IPS-20b (cell line): ENCODE data around the gene ITPR2.
"Not testable (repeated sequence)": the region's sequence is repeated elsewhere in the genome, so short reads cannot be mapped to it uniquely, and the experiment has no call there.

ENCODE experiments used
- H3K27ac ChIP-seq: one replicate; pipeline ENCODE4 v1.5.1; 2013; ENCODE audit warnings: low read length
- H3K27me3 ChIP-seq: 2 replicates; pipeline ENCODE4 v1.6.1; 2013; ENCODE audit warnings: mild to moderate bottlenecking, low read length, inconsistent platforms; ENCODE audit not compliant: insufficient read depth
- H3K36me3 ChIP-seq: 2 replicates; pipeline ENCODE4 v1.6.1; 2013; ENCODE audit warnings: low read depth, mild to moderate bottlenecking, inconsistent platforms, low read length, moderate library complexity; ENCODE audit not compliant: insufficient read depth
- H3K4me1 ChIP-seq: 2 replicates; pipeline ENCODE4 v1.6.1; 2013; ENCODE audit warnings: mild to moderate bottlenecking, control low read depth, inconsistent platforms, low read length, moderate library complexity; ENCODE audit not compliant: insufficient read depth
- H3K4me3 ChIP-seq: 2 replicates; pipeline ENCODE4 v1.5.1; 2013; ENCODE audit warnings: mild to moderate bottlenecking, low read length, inconsistent platforms
- H3K9ac ChIP-seq: 2 replicates; pipeline ENCODE4 v1.6.1; 2013; ENCODE audit warnings: low read depth, mild to moderate bottlenecking, inconsistent platforms, low read length, moderate library complexity
- H3K9me3 ChIP-seq: 2 replicates; pipeline ENCODE4 v1.6.1; 2013; ENCODE audit warnings: mild to moderate bottlenecking, low read depth, low read length, inconsistent platforms; ENCODE audit not compliant: insufficient read depth

Gene ITPR2

DNA sequence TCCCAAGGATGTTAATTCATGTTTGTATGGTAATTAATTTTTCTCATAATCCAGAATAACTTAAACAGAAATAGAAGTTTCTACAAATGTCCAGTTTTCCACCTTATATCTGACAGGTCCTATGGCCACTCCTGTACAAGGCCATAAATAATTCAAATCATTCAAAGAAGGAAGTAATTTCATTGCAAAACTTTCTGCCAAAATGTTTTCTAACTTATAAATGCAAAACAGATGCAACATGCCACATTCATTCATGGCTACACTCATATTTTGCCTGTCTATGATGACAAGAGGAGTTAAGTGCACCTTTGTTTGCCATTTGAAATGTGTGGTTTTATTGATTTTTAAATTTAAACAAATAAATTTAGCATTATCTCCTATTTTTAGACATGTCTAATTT is 34.4 kb downstream of the ITPR2 start:
- Histone ChIP-seq H3K9me3 (no peaks in the 10 kb centered on the region), H3K4me1 (no peaks in the 10 kb centered on the region), H3K27me3 (no peaks in the 10 kb centered on the region), H3K36me3 (no peaks in the 10 kb centered on the region), H3K9ac (no peak overlapping the region), H3K27ac (no peak overlapping the region), H3K4me3 (no peak overlapping the region)

DNA sequence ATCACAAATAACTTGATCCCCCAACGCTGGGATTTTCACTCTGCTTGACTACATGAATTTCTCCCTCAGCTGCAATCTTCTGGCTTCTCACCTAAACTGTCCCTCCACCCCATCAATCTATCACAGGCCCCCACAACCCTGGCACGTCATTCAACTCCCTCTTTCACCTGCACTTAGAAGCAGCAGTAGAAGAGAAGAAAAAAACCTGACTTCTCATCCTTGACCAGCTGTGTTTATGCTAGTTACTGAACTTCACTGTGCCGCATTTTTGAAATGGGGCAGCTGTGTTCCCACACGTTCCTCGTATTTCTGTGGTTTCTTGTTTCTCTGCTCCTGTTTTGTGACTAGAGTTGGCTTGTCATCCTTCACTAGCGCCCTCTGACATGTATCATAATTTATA is 35.0 kb downstream of the ITPR2 start:
- no peaks in the 10 kb centered on the region for H3K36me3 ChIP-seq
- no peak overlapping the region for H3K4me3 ChIP-seq
- H3K27ac ChIP-seq = no peak overlapping the region
- no peaks in the 10 kb centered on the region for H3K4me1 ChIP-seq
- no peaks in the 10 kb centered on the region for H3K9me3 ChIP-seq
- no peak overlapping the region for H3K9ac ChIP-seq
- no peaks in the 10 kb centered on the region for H3K27me3 ChIP-seq

DNA sequence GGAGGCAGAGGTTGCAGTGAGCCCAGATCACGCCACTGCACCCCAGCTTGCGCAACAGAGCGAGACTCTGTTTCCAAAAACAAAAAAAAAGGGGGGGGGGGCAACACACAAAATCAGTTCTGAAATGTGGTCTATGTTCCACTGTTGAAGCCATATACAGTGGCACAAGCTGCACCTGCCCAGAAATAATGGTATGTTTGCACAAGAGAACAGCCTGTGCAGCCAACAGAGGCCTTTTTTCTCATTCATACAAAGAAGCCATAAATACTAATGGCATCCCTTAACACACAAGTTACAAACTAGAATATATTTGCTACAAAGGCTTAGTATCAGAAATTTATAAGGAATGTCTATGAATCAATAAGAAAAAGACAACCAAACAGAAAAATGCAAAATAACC is 37.1 kb downstream of the ITPR2 start:
- Histone ChIP-seq H3K27ac (no peak overlapping the region), H3K9me3 (no peaks in the 10 kb centered on the region), H3K27me3 (no peaks in the 10 kb centered on the region), H3K4me1 (no peaks in the 10 kb centered on the region; the same call in 1 of the 2 replicates), H3K36me3 (no peaks in the 10 kb centered on the region), H3K4me3 (no peak overlapping the region), H3K9ac (no peak overlapping the region)

DNA sequence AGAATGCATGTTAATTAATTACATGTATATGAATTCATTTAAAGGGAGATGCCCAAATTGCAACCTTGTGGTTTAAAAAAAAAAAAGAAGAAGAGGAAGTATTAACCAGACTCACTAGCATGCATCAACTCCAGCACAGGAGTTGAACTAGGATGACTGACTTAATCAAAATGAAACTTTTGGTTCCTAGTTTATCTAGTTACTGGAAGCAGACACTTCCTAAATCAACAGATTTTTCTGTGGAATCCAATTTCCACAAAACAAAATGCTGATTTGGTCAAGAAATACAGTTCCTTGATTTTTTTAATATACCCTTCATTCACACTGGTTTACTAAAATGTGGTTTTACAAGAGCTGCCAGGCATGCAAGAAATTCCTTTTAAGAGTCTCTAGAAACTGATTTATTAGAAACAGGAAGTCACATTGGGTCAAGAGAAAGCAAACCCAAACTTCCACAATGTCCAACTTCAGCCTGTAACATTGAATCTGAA is 41.6 kb downstream of the ITPR2 start:
- no peaks in the 10 kb centered on the region for H3K9me3 ChIP-seq
- 0 out of 2 replicates have a peak overlapping the region, but pooled peaks have one; percentile 10 for H3K9ac ChIP-seq
- H3K4me1 ChIP-seq = no peaks in the 10 kb centered on the region; the same call in 1 of the 2 replicates
- H3K4me3 ChIP-seq = no peak overlapping the region
- no peaks in the 10 kb centered on the region; the same call in 1 of the 2 replicates for H3K36me3 ChIP-seq
- H3K27me3 ChIP-seq = no peaks in the 10 kb centered on the region
- no peak overlapping the region for H3K27ac ChIP-seq

DNA sequence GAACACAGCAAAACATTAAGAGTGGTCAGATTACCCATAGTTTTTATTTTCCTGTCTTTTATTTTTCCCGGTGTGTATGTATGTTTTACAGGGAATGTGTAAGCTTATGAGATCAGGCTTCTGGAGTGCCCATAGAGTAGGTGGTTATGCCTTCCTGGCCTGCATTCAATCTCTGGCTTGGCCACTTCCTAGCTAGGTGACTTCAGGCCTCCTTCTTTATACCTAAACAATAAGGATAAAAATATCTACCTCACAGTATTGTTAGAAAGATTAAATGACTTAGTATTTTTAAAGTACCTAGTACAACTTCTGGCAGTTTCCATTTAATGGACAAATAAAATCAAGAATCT is 42.4 kb downstream of the ITPR2 start:
- H3K4me3 ChIP-seq = no peak overlapping the region
- no peak overlapping the region for H3K9ac ChIP-seq
- H3K27ac ChIP-seq = no peak overlapping the region
- H3K36me3 ChIP-seq = no peaks in the 10 kb centered on the region; the same call in 1 of the 2 replicates
- no peaks in the 10 kb centered on the region for H3K27me3 ChIP-seq
- no peaks in the 10 kb centered on the region; the same call in 1 of the 2 replicates for H3K4me1 ChIP-seq
- no peaks in the 10 kb centered on the region for H3K9me3 ChIP-seq

DNA sequence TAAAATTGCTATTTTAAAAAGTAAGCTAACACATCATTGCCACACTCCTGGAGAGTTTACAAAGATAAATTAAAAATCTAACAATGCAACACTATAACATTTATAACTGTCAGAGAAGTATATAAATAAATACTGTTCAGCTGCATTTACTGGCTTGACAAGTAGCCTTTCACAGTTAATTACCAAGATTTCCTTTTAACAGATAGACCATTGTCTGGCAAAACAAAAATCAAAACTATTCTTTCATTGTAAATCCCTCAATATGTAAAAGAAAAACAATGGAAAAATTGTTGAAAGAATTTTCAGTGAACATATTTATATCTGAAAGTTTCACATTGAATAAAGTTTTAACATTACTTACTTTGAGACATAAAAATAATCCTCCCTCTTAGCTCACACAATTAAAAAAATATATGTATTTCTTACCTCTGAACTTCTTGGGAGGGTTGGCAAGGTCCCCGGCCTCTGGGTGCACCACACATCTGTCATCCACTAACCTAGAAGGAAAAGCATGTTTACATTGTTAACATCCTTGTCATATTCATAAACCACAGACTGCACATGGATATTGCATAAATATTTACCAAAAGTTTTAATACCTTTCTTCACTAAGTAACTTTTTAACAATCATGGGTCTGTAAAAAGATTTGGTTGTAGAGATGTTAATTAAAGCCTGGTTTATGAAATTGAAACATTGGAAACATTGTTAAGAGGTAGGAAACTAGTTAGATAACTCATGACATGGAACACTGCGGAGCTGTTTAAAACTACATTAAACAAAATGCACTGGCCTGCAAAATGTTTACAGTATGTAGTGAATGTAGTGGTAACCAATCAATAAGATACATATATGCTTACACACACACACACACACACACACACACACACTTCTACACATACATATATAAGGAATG is 43.0 kb downstream of the ITPR2 start:
- no peaks in the 10 kb centered on the region for H3K27me3 ChIP-seq
- no peaks in the 10 kb centered on the region; the same call in 1 of the 2 replicates for H3K36me3 ChIP-seq
- H3K4me1 ChIP-seq = no peaks in the 10 kb centered on the region; the same call in 1 of the 2 replicates
- H3K9ac ChIP-seq = no peak overlapping the region
- H3K27ac ChIP-seq = no peak overlapping the region
- H3K4me3 ChIP-seq = no peak overlapping the region
- no peaks in the 10 kb centered on the region for H3K9me3 ChIP-seq

DNA sequence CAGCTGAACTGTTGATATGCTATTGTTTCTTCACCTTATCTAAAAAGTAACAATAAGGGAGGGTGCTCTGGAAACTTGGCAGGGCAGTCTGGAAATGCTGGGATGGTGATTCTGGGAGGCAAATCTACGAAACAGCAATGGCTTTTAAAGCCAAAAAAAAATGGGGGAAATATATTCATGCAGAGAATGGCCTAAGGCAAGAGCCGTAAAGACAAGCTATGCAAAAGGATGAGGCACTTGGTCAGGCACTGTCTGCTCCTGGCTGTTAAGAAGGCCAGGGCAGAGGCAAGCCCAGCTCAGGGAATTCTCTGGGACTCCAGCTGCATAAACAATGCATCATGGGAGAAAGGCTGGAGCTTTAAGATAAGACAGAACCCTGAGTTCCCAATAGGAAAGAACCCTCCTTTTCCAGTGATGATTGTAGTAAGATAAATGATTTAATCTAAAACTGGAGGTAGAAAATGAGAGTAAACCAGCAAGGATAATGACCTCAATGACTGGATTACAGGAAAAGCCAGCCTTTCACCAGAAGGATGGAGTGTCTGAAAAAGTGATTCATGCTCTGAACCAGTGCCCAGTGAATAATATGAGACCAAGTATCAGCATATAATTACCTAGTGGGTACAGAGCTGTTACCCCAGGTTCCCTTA is 46.0 kb downstream of the ITPR2 start:
- Histone ChIP-seq H3K4me3 (no peak overlapping the region), H3K9ac (no peak overlapping the region), H3K27ac (no peak overlapping the region), H3K27me3 (no peaks in the 10 kb centered on the region), H3K36me3 (no peaks in the 10 kb centered on the region; the same call in 1 of the 2 replicates), H3K4me1 (no peaks in the 10 kb centered on the region; the same call in 1 of the 2 replicates), H3K9me3 (no peaks in the 10 kb centered on the region; the same call in 1 of the 2 replicates)

DNA sequence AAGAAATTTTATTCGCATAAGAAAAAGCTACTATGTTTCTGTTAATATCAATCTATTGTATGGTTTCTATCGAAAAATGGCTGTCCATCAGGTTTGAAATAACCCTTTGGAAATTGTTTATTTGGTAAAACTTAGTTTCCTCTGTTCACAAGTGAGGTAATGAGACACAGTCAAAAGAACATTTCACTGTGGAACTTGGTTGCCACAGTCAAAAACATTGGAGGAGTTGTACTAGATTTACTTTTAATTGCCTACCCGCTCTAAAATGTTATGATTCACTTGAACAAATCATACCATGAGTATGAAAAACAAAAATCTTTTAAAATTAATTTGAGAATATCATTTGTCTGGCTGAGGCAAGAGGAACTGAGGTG is 46.5 kb downstream of the ITPR2 start:
- H3K36me3 ChIP-seq = no peaks in the 10 kb centered on the region; the same call in 1 of the 2 replicates
- no peaks in the 10 kb centered on the region for H3K27me3 ChIP-seq
- H3K4me3 ChIP-seq = no peak overlapping the region
- no peak overlapping the region for H3K27ac ChIP-seq
- no peak overlapping the region for H3K9ac ChIP-seq
- no peaks in the 10 kb centered on the region; the same call in 1 of the 2 replicates for H3K4me1 ChIP-seq
- no peaks in the 10 kb centered on the region; the same call in 1 of the 2 replicates for H3K9me3 ChIP-seq

DNA sequence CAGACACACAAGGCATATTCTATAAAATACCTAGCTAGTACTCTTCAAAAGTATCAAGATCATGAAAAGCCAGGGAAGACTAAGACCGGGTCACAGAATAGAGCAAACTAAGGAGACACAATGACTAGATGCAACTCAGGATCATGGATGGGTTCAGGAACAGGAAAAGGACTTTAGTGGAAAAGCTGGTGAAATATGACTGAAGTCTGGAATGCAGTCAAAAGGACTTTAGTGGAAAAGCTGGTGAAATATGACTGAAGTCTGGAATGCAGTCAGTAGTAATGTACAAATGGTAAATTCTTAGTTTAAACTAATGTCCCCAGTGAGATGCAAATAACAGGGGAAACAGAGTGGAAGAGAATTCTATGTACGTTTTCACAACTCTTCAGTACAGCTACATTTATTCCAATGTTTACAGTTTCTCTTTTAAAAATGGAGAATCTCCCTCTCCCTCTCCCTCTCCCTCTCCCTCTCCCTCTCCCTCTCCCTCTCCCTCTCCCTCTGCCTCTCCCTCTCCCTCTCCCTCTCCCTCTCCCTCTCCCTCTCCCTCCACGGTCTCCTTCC is 49.1 kb downstream of the ITPR2 start:
- not testable (repeated sequence) for H3K4me3 ChIP-seq, H3K9ac ChIP-seq, H3K27ac ChIP-seq, H3K27me3 ChIP-seq, H3K36me3 ChIP-seq, H3K4me1 ChIP-seq, H3K9me3 ChIP-seq

DNA sequence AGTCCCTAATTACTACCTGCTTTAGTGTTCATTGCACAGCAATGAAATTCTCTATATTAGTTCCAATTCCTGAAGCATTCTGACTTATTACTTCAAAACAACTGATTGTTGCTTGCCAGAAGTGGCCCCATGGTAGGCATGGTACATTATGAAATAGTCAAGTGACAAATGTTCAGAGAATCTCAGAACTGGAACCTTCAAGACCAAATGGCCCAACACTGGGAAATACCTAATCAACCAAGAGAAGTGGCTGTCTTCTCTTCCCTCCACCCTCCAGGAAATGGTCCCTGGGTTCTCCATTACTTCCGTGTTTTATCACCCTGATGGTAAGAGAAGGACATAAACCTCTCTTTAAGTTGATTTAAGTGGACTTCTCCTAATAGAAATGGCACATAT is 49.9 kb downstream of the ITPR2 start:
- H3K27me3 ChIP-seq = no peaks in the 10 kb centered on the region
- H3K9me3 ChIP-seq = no peaks in the 10 kb centered on the region; the same call in none of the 2 replicates
- no peaks in the 10 kb centered on the region; the same call in 1 of the 2 replicates for H3K36me3 ChIP-seq
- H3K4me1 ChIP-seq = no peaks in the 10 kb centered on the region
- no peak overlapping the region for H3K4me3 ChIP-seq
- no peak overlapping the region for H3K9ac ChIP-seq
- no peak overlapping the region for H3K27ac ChIP-seq

DNA sequence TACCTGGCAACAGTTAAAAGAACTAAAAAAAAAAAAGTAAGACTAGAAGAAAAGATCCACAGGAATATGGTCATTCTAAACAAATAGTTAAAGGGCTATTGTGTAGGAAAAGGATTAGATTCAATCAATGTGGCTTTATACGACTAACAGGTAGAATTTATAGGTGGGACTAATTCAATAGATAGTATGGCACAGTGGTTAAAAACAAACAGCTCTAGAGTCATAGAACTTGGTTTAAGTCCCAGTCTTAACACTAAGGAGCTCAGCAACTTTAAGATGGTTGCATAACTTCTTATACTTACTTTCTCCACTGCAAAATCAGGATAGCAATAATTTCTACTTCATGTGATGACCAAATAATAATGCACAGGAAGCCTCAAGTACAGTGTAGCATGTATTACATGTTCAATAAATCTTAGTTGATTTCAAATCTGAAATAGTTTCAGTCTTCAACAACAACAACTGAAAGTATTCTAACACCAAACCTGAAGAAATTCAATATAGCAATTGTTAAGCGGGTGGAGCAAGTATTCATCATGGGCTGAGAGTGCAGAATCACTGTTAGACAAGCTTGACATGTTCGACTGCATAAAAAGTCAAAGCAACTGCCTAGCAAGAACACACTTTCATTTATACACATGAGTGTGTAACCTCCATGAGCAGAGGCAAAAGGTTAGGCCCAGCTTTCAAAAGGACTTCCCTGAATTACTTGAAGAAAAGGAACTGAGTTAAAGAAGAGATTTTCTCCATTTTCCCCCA is 50.4 kb downstream of the ITPR2 start:
- H3K9ac ChIP-seq = no peak overlapping the region
- no peaks in the 10 kb centered on the region for H3K27me3 ChIP-seq
- H3K9me3 ChIP-seq = peaks cover 3% of the 10 kb centered on the region
- no peaks in the 10 kb centered on the region for H3K4me1 ChIP-seq
- no peak overlapping the region for H3K4me3 ChIP-seq
- no peak overlapping the region for H3K27ac ChIP-seq
- H3K36me3 ChIP-seq = no peaks in the 10 kb centered on the region; the same call in 1 of the 2 replicates
